GF-D8 (cell line): ENCODE results near the gene GJB3.
"Not testable (repeated sequence)": the region's sequence is repeated elsewhere in the genome, so short reads cannot be mapped to it uniquely, and the experiment has no call there.

Source experiments
- DNase-seq: peaks from one replicate; lab custom pipeline; 2025; lab: John Stamatoyannopoulos, UW

GJB3 gene

DNA sequence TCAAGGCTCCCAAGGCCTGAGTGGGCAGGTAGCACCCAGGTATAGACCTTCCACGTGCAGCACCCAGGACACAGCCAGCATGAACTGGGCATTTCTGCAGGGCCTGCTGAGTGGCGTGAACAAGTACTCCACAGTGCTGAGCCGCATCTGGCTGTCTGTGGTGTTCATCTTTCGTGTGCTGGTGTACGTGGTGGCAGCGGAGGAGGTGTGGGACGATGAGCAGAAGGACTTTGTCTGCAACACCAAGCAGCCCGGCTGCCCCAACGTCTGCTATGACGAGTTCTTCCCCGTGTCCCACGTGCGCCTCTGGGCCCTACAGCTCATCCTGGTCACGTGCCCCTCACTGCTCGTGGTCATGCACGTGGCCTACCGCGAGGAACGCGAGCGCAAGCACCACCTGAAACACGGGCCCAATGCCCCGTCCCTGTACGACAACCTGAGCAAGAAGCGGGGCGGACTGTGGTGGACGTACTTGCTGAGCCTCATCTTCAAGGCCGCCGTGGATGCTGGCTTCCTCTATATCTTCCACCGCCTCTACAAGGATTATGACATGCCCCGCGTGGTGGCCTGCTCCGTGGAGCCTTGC, 19.7 kb upstream of the GJB3 start:
- DNase-seq, result no peak

DNA sequence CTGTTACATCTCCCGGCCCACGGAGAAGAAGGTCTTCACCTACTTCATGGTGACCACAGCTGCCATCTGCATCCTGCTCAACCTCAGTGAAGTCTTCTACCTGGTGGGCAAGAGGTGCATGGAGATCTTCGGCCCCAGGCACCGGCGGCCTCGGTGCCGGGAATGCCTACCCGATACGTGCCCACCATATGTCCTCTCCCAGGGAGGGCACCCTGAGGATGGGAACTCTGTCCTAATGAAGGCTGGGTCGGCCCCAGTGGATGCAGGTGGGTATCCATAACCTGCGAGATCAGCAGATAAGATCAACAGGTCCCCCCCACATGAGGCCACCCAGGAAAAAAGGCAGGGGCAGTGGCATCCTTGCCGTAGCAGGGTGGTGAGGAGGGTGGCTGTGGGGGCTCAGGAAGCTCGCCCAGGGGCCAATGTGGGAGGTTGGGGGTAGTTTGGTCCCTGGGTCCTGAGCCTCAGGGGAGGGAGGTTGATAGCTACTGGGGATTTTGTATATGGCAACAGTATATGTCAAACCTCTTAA, 19.2 kb upstream of the GJB3 start:
- no peak for DNase-seq

DNA sequence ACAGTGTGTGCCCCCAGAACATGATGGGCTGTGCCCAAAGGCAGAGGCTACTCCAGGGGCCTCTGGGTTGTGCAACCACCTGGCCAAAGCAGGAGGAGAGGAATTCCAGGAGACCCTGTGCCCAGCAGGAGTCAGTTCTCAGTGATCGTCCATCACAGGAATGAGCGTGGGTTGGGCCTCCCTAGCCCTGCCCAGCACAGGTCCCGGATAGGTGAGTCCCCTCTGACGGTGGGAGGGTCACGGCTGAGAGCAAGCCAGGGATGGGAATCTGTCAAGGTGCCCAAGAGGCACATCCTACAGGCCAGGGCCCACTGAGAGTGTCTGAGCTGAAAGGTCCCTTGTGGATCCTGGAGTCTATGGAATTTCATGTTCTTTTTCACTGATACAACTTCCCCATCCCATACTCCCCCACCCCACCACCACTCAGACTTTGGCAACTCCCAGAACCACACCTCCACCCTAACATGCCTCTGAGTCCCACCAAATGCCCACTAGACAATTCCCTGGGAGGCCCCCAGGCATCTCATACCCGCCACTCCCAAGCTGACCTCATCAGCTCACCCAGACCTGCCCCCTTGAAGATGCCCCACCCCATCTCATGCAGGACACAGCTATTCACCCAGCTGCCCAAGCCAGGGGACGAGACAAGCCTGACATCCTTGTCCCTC, 18.4 kb upstream of the GJB3 start:
- DNase-seq, result no peak

DNA sequence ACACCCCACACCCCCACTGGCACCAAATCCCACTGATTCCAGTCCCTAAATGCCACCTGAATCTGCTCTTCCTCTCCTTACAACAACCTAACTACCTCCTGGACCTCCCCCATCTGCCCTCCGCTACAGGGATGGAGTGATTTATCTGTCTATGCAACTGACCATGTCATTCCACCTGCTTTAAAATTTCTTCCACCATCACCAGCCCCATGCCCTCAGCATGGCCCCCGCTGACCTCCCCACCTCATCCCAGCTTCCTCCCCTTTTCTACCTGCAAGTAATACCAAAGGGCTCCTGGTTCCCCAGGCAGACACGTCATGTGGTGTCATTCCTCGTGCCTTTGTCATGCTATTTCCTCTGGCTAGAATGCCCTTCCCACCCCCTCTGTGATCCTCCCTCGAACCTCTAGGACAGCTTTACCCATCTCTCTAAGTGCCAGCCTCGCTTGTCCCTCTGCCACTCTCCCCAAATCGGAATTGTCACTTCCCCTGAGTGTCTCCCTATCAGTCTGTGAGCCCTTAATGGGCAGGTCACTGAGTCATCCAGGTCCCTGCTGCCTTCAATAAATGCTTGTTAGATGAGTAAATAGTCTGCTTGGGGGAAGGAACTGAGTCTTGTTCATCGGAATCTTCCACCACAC, 17.8 kb upstream of the GJB3 start:
- DNase-seq, result no peak

DNA sequence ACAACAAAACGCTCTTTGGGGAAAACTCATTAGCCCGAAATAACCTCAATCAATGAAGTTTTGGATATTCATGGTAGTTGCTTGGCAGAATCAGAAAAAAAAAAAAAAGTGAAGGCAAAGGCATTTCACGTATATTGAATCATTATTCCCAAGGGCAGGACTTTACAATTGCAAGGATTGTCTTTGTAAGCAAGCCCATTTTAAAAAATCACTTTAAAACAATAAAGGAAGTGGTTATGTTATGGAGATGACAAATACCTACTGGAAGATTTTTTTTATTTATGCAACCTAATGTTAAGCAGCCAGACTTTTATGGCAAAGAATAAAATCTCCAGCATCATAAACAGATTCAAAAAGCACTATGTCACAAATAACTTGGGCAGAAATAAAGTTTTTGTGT, 12.2 kb upstream of the GJB3 start:
- DNase-seq, result no peak

DNA sequence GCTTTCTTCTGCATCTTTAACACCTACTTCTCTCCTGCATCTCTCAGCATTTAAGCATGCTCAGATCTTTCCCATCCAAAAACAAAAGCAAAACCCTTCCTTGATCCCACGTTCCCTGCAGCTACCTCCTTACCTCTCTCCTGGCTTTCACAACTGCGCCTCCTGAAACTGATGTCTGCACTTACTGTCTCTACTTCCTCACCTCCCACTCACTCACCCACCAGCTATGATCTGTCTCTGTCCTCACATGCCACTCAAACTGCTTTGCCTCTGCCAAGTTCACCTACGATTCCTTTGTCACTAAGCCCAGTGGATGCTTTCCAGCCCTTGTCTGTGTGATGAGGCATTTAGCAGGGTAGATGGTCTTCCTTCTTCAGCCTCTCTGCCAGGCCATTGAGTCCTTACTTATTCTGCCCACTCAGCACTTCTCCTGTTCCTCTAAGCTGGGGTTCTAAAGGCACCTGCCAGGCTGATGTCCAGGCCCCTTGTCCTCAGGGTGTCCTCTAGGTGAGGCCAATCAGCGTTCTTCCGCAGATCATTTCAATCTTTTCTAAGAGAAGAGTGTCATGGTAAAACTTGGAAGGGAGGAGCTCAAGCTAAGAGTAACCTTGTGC, 10.0 kb upstream of the GJB3 start:
- no peak for DNase-seq

DNA sequence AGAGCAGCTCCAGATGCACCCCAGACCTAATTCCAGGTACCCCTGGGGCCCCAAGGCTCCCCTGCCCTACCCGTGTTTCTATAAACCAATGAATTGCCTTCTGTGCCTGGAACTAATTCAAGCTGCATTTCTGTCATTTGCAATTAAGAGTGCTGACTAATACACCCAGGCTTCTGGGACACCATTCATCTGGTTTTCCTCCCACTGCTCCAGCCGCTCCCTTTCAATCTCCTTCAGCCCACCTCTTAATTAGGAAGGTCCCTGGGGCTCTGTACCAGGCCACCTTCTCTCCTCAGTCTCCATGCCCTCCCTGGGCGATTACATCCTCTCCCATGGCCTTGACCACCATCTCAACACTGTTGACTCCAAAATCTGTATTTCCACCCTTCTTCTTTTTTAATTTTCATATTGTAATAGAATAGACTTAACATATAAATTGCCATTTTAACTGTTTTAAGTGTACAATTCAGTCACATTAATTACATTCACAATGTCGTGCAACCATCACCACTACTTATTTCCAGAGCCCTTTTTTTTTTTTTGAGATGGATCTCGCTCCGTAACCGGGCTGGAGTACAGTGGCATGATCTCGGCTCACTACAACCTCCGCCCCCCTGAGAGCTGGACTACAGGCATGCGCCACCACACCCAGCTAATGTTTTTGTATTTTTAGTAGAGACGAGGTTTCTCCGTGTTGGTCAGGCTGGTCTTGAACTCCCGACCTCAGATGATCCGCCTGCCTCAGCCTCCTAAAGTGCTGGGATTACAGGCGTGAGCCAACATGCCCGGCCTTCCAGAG, 9.2 kb upstream of the GJB3 start:
- DNase-seq, result no peak

DNA sequence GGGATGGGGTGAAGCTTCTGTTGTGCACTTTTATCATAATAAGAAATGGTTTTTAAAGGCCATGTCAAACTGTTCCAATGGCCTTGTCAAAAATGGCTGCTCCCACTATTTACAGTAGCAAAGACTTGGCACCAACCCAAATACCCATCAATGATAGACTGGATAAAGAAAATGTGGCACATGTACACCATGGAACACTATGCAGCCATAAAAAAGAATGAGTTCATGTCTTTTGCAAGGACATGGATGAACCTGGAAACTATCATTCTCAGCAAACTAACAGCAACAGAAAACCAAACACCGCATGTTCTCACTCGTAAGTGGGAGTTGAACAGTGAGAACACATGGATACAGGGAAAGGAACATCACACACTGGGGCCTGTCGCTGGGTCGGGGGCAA, 7.9 kb upstream of the GJB3 start:
- not testable (repeated sequence) for DNase-seq

DNA sequence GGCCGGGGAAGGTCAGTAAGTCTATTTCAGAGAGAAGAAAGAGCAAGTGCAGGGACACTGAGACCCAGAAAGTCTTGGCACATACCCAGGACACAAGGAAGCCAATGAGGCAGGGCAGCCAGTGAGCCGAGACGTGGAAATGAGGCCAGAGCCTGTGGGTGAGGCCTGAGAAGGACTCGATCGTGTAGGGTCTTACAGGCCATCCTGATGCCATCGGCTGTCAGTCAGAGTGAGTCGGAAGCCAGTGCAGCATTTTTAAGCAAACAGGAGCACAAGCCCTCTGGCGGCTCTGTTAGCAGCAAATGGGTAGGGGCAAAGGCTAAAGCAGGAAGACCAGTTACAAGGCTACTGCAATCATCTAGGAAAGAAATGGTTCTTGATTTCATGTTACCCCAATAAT, 6.1 kb upstream of the GJB3 start:
- DNase-seq, result no peak

DNA sequence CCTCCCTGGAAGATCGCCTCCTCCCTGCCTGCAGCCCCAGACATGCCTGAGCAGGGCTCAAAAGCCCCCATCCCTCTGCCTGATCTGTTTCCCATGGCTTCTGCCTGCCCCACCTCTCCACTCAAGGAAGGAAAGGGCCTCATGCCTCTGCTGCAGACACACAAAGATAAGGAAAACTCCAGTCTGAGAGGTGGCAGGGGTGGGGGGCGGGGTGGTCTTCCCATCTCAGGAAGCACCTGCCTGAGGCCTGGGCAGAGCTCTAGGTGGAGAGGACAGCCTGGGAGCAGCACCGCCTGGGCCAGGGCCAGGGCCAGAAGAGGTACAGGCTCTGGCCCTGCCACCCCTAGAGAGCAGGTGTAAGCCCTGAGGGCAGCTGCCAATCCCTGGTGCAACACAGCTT, 4.1 kb upstream of the GJB3 start:
- no peak for DNase-seq

DNA sequence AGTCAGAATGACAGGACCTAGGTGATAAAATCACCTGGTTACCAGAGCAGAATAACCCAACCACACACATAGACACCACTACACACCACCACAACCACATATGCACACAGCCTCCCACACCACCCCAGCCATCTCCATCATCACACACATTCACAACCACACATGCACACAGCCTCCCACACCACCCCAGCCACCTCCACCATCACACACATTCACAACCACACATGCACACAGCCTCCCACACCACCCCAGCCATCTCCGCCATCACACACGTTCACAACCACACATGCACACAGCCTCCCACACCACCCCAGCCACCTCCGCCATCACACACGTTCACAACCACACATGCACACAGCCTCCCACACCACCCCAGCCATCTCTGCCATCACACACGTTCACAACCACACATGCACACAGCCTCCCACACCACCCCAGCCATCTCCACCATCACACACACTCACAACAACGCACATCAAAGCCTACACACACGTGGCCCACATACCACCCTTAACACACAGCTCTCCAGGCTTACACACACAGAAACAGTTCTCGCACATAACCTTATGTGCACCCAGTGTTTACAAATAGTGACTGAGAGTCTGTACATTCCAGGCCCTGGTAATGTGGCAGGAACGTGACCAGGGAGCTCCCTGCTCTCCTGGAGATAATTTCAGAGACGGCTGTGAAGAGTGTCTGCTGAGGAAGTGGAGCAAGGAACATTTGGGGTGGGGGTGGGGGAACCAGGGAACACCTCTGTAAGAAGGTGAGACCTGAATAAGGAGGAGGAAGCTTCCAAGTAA, 3.3 kb upstream of the GJB3 start:
- DNase-seq, result no peak

DNA sequence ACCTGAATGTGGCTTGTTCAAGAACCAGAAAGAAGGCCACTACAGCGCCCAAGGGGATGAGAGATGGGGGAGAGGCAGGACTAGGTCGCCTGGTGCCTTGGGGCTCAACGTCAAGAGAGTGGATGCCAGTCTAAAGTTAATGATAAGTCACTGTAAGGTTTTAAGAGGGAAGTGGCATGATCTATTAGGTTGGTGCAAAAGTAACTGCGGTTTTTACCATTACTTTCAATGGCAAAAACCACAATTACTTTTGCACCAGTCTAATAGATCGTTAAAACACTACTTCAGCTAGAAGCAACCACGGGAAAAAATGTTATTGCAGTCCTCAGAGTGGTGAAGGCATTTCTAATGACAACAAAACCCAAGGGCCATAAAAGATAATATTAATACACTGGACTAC, 2.6 kb upstream of the GJB3 start:
- no peak for DNase-seq

DNA sequence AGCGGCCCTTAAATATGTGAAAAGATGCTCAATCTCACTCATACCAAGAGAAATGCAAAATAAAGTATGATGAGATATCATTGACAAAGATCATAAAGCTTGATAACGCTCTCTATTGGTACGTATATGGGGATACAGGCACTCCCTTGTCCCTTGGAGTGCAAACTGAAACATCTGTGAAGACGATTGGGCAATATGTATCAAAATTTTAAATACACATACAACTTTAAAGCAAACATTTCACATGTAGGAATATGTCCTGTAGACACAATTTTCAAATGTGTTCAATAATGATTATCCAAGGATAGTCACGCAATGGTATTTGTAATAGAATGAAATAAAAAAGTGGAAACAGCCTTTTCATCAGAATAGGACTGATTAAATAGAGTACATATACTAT, 2.0 kb upstream of the GJB3 start:
- no peak for DNase-seq

DNA sequence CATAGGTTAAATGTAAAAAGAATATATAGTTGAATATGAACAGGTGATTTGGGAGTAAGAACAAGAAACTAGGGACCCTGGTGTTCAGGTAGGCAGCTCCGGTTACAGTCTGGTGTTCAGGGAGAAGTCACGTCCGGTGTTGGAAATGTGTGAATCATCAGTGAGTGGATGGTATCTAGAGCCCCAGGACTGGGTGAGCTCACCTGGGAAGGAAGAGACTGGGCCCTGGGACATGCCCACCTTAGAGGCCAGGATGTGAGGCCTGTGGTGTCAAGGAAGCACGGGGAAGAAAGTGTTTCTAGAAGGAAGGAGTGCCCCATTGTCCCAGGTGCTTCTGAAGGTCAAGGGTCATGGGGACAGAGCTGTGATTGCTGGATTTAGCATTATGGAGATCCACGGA, 1.5 kb upstream of the GJB3 start:
- DNase-seq, result no peak

DNA sequence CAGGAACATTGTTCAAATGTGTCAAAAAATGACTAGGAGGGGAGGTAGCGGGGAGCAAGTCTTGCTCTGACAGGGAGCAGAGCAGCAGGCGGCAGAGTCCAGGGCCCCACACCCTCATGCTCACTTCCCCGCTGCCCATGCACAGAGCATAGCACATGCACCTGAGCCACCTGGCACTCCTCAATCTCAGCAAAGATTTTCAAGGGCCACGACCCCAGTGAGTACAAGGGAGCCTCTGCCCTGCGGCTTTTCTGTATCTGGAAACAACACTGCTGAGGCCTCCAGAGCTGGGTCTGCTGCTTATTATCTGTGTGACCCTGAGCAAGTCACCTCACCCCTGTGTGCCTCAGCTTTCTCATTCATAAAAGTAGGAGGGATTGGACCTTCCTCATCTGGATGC, 1.1 kb upstream of the GJB3 start:
- DNase-seq, result no peak

DNA sequence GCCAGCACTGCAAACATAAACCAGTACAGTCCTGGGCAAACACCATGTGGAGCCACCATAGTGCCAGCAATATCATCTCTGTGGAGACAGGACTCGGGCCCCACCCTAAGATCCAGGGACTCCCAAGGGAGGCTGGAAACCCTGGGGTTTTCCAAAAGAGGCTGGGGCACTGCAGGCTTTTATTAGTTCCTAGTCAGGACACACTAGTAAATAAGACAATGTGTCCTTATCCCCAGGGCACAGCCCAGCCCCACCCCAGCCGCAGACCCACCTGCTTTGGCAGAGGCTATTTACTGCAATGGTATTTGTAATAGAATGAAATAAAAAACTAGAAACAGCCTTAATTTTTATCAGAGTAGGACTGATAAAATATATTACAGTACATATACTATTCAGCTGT, 486 bp upstream of the GJB3 start:
- no peak for DNase-seq

DNA sequence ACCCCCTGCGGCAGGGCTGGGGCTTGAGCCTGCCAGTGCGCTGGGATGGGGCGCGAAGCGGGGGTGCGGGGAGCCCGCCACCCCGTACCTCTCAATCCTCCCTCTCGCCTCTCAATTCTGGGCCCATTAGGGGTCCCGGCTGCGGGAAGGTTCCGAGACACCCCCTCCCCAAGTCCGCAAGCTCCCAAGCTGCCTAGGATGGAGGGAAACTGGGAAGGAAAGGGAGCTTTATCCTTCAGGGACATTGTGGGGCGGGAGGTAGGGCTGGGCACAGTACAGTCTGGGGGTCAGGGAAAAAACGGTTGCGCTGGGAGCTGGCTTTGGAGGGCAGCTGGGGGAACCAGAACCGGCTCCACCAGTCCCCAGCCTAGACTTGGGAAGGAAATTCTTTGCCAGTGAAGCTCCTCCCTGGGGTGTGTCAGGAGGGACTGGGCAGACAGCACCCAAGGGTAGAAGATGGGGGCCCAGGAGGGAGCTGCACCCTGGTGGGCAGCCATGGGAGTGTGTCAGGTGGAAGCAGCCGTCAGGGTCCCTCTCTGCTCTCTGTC, 904 bp downstream of the GJB3 start:
- DNase-seq, result no peak

DNA sequence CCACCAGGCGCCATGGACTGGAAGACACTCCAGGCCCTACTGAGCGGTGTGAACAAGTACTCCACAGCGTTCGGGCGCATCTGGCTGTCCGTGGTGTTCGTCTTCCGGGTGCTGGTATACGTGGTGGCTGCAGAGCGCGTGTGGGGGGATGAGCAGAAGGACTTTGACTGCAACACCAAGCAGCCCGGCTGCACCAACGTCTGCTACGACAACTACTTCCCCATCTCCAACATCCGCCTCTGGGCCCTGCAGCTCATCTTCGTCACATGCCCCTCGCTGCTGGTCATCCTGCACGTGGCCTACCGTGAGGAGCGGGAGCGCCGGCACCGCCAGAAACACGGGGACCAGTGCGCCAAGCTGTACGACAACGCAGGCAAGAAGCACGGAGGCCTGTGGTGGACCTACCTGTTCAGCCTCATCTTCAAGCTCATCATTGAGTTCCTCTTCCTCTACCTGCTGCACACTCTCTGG, 3.8 kb downstream of the GJB3 start:
- DNase-seq, result no peak

DNA sequence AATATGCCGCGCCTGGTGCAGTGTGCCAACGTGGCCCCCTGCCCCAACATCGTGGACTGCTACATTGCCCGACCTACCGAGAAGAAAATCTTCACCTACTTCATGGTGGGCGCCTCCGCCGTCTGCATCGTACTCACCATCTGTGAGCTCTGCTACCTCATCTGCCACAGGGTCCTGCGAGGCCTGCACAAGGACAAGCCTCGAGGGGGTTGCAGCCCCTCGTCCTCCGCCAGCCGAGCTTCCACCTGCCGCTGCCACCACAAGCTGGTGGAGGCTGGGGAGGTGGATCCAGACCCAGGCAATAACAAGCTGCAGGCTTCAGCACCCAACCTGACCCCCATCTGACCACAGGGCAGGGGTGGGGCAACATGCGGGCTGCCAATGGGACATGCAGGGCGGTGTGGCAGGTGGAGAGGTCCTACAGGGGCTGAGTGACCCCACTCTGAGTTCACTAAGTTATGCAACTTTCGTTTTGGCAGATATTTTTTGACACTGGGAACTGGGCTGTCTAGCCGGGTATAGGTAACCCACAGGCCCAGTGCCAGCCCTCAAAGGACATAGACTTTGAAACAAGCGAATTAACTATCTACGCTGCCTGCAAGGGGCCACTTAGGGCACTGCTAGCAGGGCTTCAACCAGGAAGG, 4.3 kb downstream of the GJB3 start:
- no peak for DNase-seq

DNA sequence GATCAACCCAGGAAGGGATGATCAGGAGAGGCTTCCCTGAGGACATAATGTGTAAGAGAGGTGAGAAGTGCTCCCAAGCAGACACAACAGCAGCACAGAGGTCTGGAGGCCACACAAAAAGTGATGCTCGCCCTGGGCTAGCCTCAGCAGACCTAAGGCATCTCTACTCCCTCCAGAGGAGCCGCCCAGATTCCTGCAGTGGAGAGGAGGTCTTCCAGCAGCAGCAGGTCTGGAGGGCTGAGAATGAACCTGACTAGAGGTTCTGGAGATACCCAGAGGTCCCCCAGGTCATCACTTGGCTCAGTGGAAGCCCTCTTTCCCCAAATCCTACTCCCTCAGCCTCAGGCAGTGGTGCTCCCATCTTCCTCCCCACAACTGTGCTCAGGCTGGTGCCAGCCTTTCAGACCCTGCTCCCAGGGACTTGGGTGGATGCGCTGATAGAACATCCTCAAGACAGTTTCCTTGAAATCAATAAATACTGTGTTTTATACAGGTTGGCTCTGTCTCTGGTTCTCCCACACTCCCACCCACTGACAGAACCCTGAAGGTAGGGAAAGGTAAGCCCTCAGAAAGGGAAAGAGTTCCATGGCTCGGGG, 5.0 kb downstream of the GJB3 start:
- no peak for DNase-seq
